Measurements from ENCODE around the gene POLR3F.

The POLR3F gene

DNA sequence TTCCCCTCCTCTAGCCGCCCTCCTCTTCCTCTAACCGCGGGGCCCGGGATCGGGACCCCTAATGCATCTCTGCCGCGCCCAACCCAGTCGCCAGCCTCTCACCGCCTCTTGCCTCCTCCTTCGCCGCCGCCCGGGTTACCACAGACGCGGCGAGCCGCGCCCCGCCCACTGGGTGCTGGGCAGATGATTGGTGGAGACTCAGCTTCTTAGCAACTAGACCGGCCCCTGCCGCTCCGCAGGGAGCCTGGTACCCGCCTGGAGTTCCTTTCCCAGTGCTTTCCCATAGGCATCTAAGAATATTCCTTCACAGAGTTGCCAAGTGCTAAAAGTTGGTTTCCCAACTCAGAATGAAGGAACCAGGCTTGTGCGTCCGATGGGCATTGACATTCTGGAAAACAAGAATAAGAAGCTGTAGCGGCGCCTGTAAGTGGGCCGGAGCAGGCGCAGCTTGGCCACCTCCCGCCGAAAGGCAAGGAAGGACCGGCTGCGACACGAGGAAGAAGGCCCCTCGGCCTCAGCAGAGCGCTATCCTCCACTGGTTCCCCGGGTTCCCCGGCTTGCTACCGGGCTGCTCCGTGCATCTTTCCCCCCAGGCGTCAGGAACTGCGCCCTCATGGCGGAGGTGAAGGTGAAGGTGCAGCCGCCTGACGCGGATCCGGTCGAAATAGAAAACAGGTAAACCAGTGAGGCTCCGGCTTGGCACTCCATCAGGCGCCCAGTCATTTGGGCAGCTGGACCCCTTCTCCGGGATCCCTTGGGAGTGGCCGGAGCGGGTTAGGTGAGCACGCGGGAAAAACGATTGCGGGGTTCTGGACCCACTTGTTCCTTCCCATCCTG, at the start of gene POLR3F, which contains the start of gene DZANK1:
Gene POLR3F, plus strand, starts transcription at position 497 of the 837 bp plus-strand sequence. Its CDS starts 117 bp downstream, at position 614.
Gene DZANK1, minus strand, starts transcription at position 137 of the 837 bp plus-strand sequence. CDS start 1,672 bp downstream, outside the sequence.
- DNase-seq, result peak; percentile 98

DNA sequence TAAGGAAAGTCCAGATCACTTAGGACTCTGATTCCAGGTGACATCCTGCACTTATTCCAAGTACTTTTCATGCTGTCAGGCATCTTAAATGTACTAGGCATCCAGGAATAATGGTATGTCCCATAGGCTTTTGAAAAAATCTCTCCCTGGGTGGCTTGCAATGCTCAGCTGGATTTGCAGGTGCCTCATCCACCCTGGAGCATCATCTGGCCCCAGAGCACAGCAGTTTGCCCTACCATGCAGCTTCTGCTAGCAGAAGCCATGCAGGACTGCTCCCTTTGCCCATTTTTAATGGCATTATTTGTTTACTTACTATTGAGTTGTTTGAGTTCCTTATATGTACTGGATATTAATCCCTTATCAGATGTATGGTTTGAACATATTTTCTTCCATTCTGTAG, 45.6 kb upstream of the POLR3F start:
- H3K4me3 ChIP-seq (ENCODE audit: low read depth in 1 of 2, low read length in 2 of 2), result no peak overlapping the region
- no peaks in the 10 kb centered on the region for H3K9me3 ChIP-seq (ENCODE audit: insufficient read depth, low read length, severe bottlenecking)
- H3K27ac ChIP-seq (ENCODE audit: low read length), result no peak overlapping the region
- H3K79me2 ChIP-seq (ENCODE audit: insufficient read depth, low read length), result no peaks in the 10 kb centered on the region
- no peaks in the 10 kb centered on the region for H4K20me1 ChIP-seq (ENCODE audit: insufficient read depth, low read length)
- H2AFZ ChIP-seq (ENCODE audit: low read depth, low read length), result no peak overlapping the region
- TF ChIP-seq, protein P1, sequence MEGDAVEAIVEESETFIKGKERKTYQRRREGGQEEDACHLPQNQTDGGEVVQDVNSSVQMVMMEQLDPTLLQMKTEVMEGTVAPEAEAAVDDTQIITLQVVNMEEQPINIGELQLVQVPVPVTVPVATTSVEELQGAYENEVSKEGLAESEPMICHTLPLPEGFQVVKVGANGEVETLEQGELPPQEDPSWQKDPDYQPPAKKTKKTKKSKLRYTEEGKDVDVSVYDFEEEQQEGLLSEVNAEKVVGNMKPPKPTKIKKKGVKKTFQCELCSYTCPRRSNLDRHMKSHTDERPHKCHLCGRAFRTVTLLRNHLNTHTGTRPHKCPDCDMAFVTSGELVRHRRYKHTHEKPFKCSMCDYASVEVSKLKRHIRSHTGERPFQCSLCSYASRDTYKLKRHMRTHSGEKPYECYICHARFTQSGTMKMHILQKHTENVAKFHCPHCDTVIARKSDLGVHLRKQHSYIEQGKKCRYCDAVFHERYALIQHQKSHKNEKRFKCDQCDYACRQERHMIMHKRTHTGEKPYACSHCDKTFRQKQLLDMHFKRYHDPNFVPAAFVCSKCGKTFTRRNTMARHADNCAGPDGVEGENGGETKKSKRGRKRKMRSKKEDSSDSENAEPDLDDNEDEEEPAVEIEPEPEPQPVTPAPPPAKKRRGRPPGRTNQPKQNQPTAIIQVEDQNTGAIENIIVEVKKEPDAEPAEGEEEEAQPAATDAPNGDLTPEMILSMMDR (IDR thresholded peaks at IDR 0.05; ENCODE audit: borderline replicate concordance, extremely low read depth, low read length, poor library complexity, severe bottlenecking), result no peak
- no peak for TF ChIP-seq EZH2 (IDR thresholded peaks at IDR 0.05; ENCODE audit: borderline replicate concordance, low read depth, low read length, severe bottlenecking)
- H3K27me3 ChIP-seq (ENCODE audit: insufficient read depth, low read length, poor library complexity), result no peaks in the 10 kb centered on the region
- H3K4me1 ChIP-seq (ENCODE audit: insufficient read depth, low read length), result no peaks in the 10 kb centered on the region
- no peak for DNase-seq
- no peak overlapping the region for H3K9ac ChIP-seq (ENCODE audit: low read depth, low read length)
- ATAC-seq (ENCODE audit: insufficient read depth, low read depth), result no peak
- H3K4me2 ChIP-seq (ENCODE audit: insufficient read depth, low read length), result no peak overlapping the region
- no peaks in the 10 kb centered on the region for H3K36me3 ChIP-seq (ENCODE audit: insufficient read depth, low read length)

More for the DNA sequence above, at the start of gene POLR3F, which contains the start of gene DZANK1:
- Histone ChIP-seq H3K36me3 (ENCODE audit: insufficient read depth, low read length) (peaks cover 24% of the 10 kb centered on the region; the same call in 1 of the 2 replicates), H3K4me1 (ENCODE audit: insufficient read depth, low read length) (peaks cover 31% of the 10 kb centered on the region), H4K20me1 (ENCODE audit: insufficient read depth, low read length) (no peaks in the 10 kb centered on the region; the same call in 1 of the 2 replicates), H3K27me3 (ENCODE audit: insufficient read depth, low read length, poor library complexity) (no peaks in the 10 kb centered on the region), H3K27ac (ENCODE audit: low read length) (peak within 1 kb of the TSS; percentile 89), H3K4me3 (ENCODE audit: low read depth in 1 of 2, low read length in 2 of 2) (peak within 1 kb of the TSS; percentile 86 to 89), H3K9ac (ENCODE audit: low read depth, low read length) (peak within 1 kb of the TSS; percentile 78), H3K9me3 (ENCODE audit: insufficient read depth, low read length, severe bottlenecking) (no peaks in the 10 kb centered on the region), H3K79me2 (ENCODE audit: insufficient read depth, low read length) (peaks cover 36% of the 10 kb centered on the region), H3K4me2 (ENCODE audit: insufficient read depth, low read length) (peak within 1 kb of the TSS; percentile 89), H2AFZ (ENCODE audit: low read depth, low read length) (peak within 1 kb of the TSS; percentile 91)
- TF ChIP-seq EZH2 (IDR thresholded peaks at IDR 0.05; ENCODE audit: borderline replicate concordance, low read depth, low read length, severe bottlenecking), result no peak
- TF ChIP-seq, protein P1 (IDR thresholded peaks at IDR 0.05; ENCODE audit: borderline replicate concordance, extremely low read depth, low read length, poor library complexity, severe bottlenecking), result no peak
- peak; percentile 100 for ATAC-seq (ENCODE audit: insufficient read depth, low read depth)

DNA sequence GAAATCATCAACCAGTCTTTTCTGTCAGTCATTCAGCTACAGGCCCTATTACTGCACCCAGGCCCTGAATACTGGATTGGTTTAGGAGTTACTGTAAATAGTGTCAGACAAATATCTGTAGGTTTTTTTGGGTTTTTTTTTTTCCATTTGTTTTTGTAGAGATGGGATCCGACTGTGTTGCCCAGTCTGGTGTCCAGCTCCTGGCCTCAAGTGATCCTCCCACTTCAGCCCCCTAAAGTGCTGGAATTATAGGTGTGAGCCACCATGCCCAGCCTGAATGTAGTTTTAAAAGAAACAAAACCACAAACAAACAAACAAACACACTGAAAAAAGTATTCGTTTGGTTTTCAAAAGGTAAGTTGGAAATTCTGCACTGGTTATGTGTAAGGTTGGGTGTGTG, 40.0 kb upstream of the POLR3F start:
- no peaks in the 10 kb centered on the region for H3K27me3 ChIP-seq (ENCODE audit: insufficient read depth, low read length, poor library complexity)
- TF ChIP-seq, protein P1 (IDR thresholded peaks at IDR 0.05; ENCODE audit: borderline replicate concordance, extremely low read depth, low read length, poor library complexity, severe bottlenecking), result no peak
- H3K36me3 ChIP-seq (ENCODE audit: insufficient read depth, low read length), result no peaks in the 10 kb centered on the region
- H3K9me3 ChIP-seq (ENCODE audit: insufficient read depth, low read length, severe bottlenecking), result no peaks in the 10 kb centered on the region
- no peak for DNase-seq
- H3K9ac ChIP-seq (ENCODE audit: low read depth, low read length), result no peak overlapping the region
- no peaks in the 10 kb centered on the region for H4K20me1 ChIP-seq (ENCODE audit: insufficient read depth, low read length)
- H3K4me3 ChIP-seq (ENCODE audit: low read depth in 1 of 2, low read length in 2 of 2), result no peak overlapping the region
- no peak for ATAC-seq (ENCODE audit: insufficient read depth, low read depth)
- H3K27ac ChIP-seq (ENCODE audit: low read length), result no peak overlapping the region
- H3K4me1 ChIP-seq (ENCODE audit: insufficient read depth, low read length), result no peaks in the 10 kb centered on the region
- no peak overlapping the region for H3K4me2 ChIP-seq (ENCODE audit: insufficient read depth, low read length)
- H3K79me2 ChIP-seq (ENCODE audit: insufficient read depth, low read length), result no peaks in the 10 kb centered on the region
- no peak overlapping the region for H2AFZ ChIP-seq (ENCODE audit: low read depth, low read length)

All from DND-41 (cell line).